ENCODE data around the gene CANX. TPM values are rescaled to one million over a fixed set of nuclear protein-coding genes. Genes with fewer than 3 reads are reported as not detected.
A peak's percentile ranks its signal among the peaks of the same experiment; 100 is the strongest.

CANX gene
- total and polyA plus RNA-seq, 2 of the 13 experiments (the other 11 are each of a cell fraction or from before 2014, with no cell fraction given), result 477 to 680 TPM

DNA sequence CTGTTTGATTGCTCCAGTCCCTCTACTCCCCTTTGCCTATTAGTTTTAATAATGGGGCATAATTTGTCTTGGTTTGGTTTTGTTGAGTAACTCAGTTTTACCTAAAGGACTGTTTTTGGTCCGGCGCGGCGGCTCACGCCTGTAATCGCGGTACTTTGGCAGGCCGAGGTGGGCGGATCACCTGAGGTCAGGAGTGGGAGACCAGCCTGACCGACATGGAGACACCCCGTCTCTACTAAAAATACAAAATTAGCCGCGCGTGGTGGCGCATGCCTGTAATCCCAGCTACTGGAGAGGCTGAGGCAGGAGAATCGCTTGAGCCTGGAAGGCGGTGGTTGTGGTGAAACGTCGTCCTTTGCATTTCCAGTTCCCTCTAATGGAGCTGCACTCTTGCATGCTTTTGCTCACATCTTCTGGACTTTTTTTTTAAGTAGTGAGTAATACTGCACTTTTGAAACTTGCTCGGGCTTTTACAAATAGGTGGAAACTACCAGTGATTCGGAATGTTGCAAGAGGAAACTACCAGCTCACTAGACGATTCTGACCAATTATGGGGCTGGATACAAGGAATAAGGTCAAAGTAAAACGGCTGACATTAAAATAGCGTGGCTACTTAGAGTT, 33.1 kb downstream of the CANX start (continued):
- TF ChIP-seq CAMTA2 (CRISPR knock-in tag; IDR thresholded peaks at IDR 0.05; ENCODE audit: borderline replicate concordance) (no peak), MIXL1 (CRISPR knock-in tag; IDR thresholded peaks at IDR 0.05) (0 out of 2 replicates have a peak, but pooled peaks have one; percentile 13), AHR (CRISPR knock-in tag; IDR thresholded peaks at IDR 0.05) (no peak), TBX2 (CRISPR knock-in tag; IDR thresholded peaks at IDR 0.05; ENCODE audit: borderline replicate concordance) (0 out of 2 replicates have a peak, but pooled peaks have one; percentile 38), ZNF790 (CRISPR knock-in tag; IDR thresholded peaks at IDR 0.05; ENCODE audit: borderline replicate concordance) (no peak), ZBTB21 (CRISPR knock-in tag; IDR thresholded peaks at IDR 0.05) (no peak), SKI (IDR thresholded peaks at IDR 0.05; ENCODE audit: partially characterized antibody) (no peak), SNAPC2 (CRISPR knock-in tag; IDR thresholded peaks at IDR 0.05) (no peak; the same call in 1 of the 2 replicates), JUND (CRISPR knock-in tag; IDR thresholded peaks at IDR 0.05) (no peak), POLR2G (IDR thresholded peaks at IDR 0.05; ENCODE audit: low read depth, low read length) (0 out of 2 replicates have a peak, but pooled peaks have one; percentile 9), PHF21A (CRISPR knock-in tag; IDR thresholded peaks at IDR 0.05) (0 out of 2 replicates have a peak, but pooled peaks have one; percentile 31), ZFP37 (CRISPR knock-in tag; IDR thresholded peaks at IDR 0.05; ENCODE audit: borderline replicate concordance) (no peak), ASH2L (IDR thresholded peaks at IDR 0.05; ENCODE audit: insufficient read length, low read depth, low read length) (peak; percentile 46), RXRA (CRISPR knock-in tag; IDR thresholded peaks at IDR 0.05) (peak; percentile 30; the same call in 1 of the 2 replicates), ZIK1 (CRISPR knock-in tag; IDR thresholded peaks at IDR 0.05; ENCODE audit: borderline replicate concordance, low read depth) (no peak), ZNF598 (CRISPR knock-in tag; IDR thresholded peaks at IDR 0.05; ENCODE audit: borderline replicate concordance) (peak; percentile 4; the same call in 1 of the 2 replicates), ZFP62 (CRISPR knock-in tag; IDR thresholded peaks at IDR 0.05) (no peak)
- TF ChIP-seq, protein P1, sequence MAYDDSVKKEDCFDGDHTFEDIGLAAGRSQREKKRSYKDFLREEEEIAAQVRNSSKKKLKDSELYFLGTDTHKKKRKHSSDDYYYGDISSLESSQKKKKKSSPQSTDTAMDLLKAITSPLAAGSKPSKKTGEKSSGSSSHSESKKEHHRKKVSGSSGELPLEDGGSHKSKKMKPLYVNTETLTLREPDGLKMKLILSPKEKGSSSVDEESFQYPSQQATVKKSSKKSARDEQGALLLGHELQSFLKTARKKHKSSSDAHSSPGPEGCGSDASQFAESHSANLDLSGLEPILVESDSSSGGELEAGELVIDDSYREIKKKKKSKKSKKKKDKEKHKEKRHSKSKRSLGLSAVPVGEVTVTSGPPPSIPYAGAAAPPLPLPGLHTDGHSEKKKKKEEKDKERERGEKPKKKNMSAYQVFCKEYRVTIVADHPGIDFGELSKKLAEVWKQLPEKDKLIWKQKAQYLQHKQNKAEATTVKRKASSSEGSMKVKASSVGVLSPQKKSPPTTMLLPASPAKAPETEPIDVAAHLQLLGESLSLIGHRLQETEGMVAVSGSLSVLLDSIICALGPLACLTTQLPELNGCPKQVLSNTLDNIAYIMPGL (CRISPR knock-in tag; IDR thresholded peaks at IDR 0.05; ENCODE audit: borderline replicate concordance in 1 of 2, low read depth in 1 of 2), result peak in 1 of 2 experiments; percentile 10; a peak in 2 of 4 replicates
- TF ChIP-seq, protein P2, sequence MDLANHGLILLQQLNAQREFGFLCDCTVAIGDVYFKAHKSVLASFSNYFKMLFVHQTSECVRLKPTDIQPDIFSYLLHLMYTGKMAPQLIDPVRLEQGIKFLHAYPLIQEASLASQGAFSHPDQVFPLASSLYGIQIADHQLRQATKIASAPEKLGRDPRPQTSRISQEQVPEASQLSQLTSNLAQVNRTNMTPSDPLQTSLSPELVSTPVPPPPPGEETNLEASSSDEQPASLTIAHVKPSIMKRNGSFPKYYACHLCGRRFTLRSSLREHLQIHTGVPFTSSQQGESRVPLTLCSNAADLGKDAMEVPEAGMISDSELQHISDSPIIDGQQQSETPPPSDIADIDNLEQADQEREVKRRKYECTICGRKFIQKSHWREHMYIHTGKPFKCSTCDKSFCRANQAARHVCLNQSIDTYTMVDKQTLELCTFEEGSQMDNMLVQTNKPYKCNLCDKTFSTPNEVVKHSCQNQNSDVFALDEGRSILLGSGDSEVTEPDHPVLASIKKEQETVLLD (CRISPR knock-in tag; IDR thresholded peaks at IDR 0.05; ENCODE audit: low read depth), result no peak
- TF ChIP-seq, protein P3, sequence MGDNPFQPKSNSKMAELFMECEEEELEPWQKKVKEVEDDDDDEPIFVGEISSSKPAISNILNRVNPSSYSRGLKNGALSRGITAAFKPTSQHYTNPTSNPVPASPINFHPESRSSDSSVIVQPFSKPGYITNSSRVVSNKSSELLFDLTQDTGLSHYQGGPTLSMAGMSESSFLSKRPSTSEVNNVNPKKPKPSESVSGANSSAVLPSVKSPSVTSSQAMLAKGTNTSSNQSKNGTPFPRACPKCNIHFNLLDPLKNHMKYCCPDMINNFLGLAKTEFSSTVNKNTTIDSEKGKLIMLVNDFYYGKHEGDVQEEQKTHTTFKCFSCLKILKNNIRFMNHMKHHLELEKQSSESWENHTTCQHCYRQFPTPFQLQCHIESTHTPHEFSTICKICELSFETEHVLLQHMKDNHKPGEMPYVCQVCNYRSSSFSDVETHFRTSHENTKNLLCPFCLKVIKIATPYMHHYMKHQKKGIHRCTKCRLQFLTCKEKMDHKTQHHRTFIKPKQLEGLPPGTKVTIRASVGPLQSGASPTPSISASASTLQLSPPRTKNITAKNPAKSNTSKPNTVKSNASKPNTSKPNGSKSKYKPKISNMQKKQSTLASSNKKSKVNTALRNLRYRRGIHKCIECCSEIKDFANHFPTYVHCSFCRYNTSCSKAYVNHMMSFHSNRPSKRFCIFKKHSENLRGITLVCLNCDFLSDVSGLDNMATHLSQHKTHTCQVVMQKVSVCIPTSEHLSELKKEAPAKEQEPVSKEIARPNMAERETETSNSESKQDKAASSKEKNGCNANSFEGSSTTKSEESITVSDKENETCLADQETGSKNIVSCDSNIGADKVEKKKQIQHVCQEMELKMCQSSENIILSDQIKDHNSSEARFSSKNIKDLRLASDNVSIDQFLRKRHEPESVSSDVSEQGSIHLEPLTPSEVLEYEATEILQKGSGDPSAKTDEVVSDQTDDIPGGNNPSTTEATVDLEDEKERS (CRISPR knock-in tag; IDR thresholded peaks at IDR 0.05), result 0 out of 2 replicates have a peak, but pooled peaks have one; percentile 11
- TF ChIP-seq, protein P4, sequence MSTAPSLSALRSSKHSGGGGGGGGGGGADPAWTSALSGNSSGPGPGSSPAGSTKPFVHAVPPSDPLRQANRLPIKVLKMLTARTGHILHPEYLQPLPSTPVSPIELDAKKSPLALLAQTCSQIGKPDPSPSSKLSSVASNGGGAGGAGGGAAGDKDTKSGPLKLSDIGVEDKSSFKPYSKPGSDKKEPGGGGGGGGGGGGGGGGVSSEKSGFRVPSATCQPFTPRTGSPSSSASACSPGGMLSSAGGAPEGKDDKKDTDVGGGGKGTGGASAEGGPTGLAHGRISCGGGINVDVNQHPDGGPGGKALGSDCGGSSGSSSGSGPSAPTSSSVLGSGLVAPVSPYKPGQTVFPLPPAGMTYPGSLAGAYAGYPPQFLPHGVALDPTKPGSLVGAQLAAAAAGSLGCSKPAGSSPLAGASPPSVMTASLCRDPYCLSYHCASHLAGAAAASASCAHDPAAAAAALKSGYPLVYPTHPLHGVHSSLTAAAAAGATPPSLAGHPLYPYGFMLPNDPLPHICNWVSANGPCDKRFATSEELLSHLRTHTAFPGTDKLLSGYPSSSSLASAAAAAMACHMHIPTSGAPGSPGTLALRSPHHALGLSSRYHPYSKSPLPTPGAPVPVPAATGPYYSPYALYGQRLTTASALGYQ (CRISPR knock-in tag; IDR thresholded peaks at IDR 0.05), result no peak

Data from HepG2 (cell line).